Head of caudate nucleus (tissue), 42 donors: Measurements from ENCODE around the gene ENDOD1.
"Not testable (repeated sequence)": the region's sequence is repeated elsewhere in the genome, so short reads cannot be mapped to it uniquely, and the experiment has no call there.

Source experiments
- DNase-seq, 42 donors: peaks; one replicate each; pipeline versions ENCODE4 v3.0.0 to v3.0.0-alpha.2; 2020 to 2021; ENCODE audit warnings: mixed read lengths in 7 of 42
- intact Hi-C: fragments of 100-400 bp; cut with DNase I; formaldehyde crosslinking; loops from one replicate; pipeline ENCODE4 v1.15.0; 2022

ENDOD1 gene, protein sequence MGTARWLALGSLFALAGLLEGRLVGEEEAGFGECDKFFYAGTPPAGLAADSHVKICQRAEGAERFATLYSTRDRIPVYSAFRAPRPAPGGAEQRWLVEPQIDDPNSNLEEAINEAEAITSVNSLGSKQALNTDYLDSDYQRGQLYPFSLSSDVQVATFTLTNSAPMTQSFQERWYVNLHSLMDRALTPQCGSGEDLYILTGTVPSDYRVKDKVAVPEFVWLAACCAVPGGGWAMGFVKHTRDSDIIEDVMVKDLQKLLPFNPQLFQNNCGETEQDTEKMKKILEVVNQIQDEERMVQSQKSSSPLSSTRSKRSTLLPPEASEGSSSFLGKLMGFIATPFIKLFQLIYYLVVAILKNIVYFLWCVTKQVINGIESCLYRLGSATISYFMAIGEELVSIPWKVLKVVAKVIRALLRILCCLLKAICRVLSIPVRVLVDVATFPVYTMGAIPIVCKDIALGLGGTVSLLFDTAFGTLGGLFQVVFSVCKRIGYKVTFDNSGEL

GRCh38 chr11:95089620-95090542, at the start of gene ENDOD1:
TSS of gene ENDOD1 (plus strand) at chr11:95089846. CDS start at chr11:95089928, 82 bp downstream.
- intact Hi-C loops = no loop called here
- DNase-seq = peak; percentile 47 to 94 (median 87)

- DNase-seq = no peak
- intact Hi-C loops = no loop called here
Measured at GRCh38 chr11:95042239-95042638, 47.4 kb upstream of the ENDOD1 start.

DNA sequence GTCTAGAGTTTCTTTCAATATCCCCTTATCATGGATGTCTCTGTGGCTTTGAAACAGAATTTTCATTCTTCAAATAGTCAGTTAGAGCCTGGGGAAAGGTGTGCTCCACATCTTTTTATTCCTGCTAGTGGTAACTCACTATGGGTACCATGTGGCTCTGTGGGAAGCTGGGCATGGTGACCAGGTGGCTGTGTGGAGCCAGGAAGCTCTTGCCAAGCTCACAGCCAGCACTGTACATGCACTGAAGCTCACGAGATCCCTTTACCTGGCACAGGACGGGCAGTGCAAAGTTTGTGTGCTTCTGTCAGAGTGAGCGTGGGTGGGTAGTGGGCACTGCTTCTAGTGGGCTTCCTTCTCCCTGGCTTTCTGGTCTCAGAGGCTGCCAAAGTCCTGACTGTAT, 46.7 kb upstream of the ENDOD1 start:
- intact Hi-C loops = no loop called here
- no peak for DNase-seq

- intact Hi-C loops = no loop called here
- DNase-seq = no peak
Measured at GRCh38 chr11:95044010-95044409, 45.6 kb upstream of the ENDOD1 start.

GRCh38 chr11:95045812-95046211, 43.8 kb upstream of the ENDOD1 start:
- intact Hi-C loops = no loop called here

GRCh38 chr11:95049122-95049521, 40.5 kb upstream of the ENDOD1 start, which contains the start of gene KDM4F:
TSS of gene KDM4F (plus strand) at chr11:95049422.
- DNase-seq, intact Hi-C loops: not testable (repeated sequence)

More at GRCh38 chr11:95045812-95046211, 43.8 kb upstream of the ENDOD1 start:
- DNase-seq = no peak

DNA sequence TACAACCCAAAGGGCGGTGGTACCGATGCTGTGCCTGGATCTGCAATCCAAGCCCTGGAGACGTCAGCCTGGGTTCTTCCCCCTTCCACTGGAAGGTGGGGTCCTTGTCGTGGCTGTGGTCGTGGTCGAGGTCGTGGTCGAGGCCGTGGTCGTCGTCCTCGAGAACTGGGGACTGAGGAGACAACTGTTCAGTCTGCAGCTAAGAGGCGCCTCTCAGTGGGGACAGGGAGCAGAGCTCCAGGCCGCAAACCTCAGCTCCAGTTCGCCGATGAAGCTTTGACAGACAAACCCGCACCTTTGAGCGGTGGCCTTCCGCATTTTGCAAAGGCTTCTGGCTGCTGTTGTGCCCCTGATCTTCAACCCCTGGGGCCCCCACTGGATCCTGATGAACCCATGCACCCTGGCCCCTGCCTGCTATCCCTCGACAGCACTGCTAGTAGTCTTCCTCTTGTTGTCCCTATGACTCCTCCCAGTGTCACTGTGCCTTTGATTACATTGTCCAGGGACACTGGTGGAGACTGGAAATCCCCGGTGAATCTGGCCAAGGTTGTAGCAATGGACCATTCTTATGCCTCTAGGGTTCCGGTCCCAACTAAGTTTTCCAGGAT, 38.9 kb upstream of the ENDOD1 start:
- intact Hi-C loops = no loop called here
- DNase-seq = no peak

- no peak for DNase-seq
- intact Hi-C loops = no loop called here
Measured at GRCh38 chr11:95054356-95054755, 35.3 kb upstream of the ENDOD1 start.

DNA sequence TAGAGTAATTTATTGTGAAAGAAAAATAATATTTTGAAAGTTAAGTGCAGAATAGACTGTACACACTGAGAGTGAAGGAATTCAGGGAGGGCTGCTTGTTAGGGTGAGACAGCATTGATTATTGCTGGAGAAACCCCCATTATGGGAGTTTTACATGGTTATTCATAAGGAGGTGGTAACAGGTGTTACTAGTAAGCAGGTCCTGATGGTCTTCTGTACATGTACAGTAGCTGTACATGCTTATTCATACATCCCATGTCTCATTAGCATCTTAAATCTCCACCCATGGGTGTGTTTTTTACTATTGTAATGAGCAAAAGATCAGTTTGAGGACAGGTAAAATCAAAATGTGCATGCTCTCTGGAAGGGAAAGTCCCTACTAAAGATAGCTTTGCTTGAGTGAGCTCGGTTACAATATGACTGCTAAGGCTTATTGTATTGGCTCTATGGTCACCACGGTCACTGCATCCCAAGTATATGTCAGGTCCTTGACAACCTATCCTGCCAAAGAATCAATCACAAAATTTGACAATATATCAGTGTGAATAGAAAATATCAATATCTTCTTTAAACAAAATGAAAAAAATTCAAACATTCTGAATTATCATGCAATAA, 34.3 kb upstream of the ENDOD1 start:
- intact Hi-C loops = no loop called here
- no peak for DNase-seq

DNA sequence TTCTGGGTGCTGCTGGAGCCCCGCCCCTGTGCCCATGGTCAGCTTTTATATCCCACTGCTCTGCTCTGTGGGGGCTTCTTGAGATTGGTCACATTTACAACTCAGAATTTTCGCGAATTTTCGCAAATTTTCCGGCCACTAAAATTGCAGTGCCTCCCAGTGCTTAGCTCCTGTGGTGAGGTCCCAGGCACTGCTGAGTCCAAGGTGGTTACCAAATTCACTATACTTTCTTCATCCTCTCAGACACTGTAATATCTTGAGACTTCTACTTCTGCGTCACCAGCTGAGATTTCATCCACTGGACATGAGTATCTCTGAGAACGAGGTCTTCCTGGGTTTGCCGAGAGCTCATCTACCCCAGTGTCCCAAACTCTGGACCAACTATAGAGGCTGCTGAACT, 31.7 kb upstream of the ENDOD1 start:
- intact Hi-C loops = no loop called here

DNA sequence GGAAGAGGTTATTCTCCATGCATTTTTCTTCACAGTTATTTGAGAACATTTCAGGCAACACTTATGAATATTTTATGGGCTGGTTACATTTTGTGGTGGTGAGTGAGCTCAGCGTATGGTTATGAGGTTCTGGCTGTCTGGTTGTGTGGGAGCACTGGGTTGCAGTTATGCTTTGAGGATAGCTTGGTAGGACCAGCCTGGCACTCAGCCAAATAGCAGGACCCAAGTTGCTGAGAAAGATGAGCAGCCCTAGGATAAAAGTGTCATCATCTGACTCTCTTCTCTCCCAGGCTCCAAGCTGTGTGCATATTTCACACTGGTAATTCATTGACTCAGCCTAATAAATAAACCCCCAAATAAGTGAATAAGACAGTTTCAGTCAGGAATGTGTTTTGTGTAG, 31.0 kb upstream of the ENDOD1 start:
- DNase-seq = no peak
- intact Hi-C loops = no loop called here

More for the DNA sequence above, 31.7 kb upstream of the ENDOD1 start:
- no peak for DNase-seq

DNA sequence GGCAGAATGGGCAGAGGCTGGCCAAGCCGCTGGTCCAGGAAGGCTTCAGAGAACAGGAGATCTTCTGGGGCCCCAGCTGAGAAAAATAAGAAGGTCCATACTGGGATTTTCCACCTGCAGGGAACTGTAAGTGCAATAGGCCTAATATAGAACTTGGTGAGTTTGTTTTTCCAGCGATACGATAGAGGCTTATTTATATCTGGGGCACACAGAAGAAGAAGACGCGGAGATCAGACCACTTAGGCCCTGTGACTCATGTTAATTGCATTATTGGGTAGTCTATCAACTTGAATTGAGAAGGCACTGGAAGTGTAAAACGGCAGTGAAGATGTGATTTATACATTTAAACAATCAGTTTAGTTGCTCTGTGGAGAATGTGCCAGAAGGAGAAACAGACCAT, 30.6 kb upstream of the ENDOD1 start:
- DNase-seq = no peak
- intact Hi-C loops = no loop called here

DNA sequence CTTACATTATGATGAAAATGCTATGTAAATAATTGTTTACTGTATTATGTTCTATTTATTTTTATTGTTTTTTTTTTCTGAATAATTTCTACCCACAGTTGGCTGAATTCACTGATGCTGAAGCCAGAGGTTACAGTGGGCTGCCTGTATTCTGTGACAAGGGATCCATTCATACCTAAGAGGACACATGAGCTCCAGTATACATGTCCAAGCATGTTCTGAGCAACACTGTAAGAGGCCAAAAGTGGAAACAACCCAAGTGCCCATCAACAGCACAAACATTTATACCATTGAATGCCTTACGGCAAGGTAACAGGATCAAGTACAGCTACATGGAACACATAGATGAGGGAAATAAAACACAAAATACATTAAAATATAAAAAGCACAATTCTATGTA, 24.3 kb upstream of the ENDOD1 start:
- intact Hi-C loops = loop anchor here (5.0 to 10.0 kb wide), 3 partner anchors 91 to 722 kb away; partner anchors contain the start of genes CWC15, FAM76B, KDM4D and SESN3
- no peak for DNase-seq

- intact Hi-C loops = loop anchor here (5.0 to 10.0 kb wide), 3 partner anchors 92 to 721 kb away; partner anchors contain the start of genes CWC15, FAM76B, KDM4D and SESN3
- no peak for DNase-seq
Measured at GRCh38 chr11:95066716-95067038, 23.0 kb upstream of the ENDOD1 start, which contains the start of gene SRSF8. TSS of gene SRSF8 (plus strand) at chr11:95066919. CDS start at chr11:95067227, 308 bp downstream.

- intact Hi-C loops = loop anchor here (5.0 to 10.0 kb wide), 3 partner anchors 92 to 720 kb away; partner anchors contain the start of genes CWC15, FAM76B, KDM4D and SESN3
- DNase-seq = peak; percentile 60 to 95 (median 88)
Measured at GRCh38 chr11:95067039-95067840, 22.4 kb upstream of the ENDOD1 start.

- intact Hi-C loops = loop anchor here (2.0 to 10.0 kb wide), 4 partner anchors 83 to 719 kb away; partner anchors contain the start of genes CWC15, FAM76B, KDM4D and SESN3
- peak in 6 of 42 donors; percentile 57 to 76 (median 68) for DNase-seq
Measured at GRCh38 chr11:95067841-95068219, 21.8 kb upstream of the ENDOD1 start.

DNA sequence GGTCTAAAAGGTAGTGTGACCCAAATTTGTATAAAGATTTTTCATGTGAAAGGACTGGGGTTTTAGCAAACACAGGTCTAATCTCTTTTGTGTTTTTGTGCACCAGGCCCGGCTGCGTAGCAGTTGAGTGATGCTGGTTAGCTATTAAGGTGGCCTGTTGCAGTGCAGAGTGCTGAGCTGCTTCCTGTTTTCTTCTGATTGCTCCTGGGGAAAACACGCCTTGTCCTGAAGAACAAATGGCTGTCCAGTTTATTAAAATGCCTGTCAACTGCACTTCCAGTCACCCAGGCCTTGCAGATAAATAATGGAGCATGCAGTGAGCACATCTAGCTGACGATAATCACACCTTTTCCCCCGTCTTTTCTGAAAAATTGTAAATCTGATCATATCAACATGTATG, 21.1 kb upstream of the ENDOD1 start:
- intact Hi-C loops = loop anchor here (2.0 to 10.0 kb wide), 4 partner anchors 82 to 719 kb away; partner anchors contain the start of genes CWC15, FAM76B, KDM4D and SESN3
- DNase-seq = peak; percentile 35 to 89 (median 72)
